Measurements from ENCODE around the gene CDC42. TPM values are rescaled to one million over a fixed set of nuclear protein-coding genes. Genes with fewer than 3 reads are reported as not detected.

The CDC42 gene
- total RNA-seq, 1 experiment from 2014 or later = 217 TPM

- H3K4me3 ChIP-seq (replicated peaks in 1 of 2; ENCODE audit: low read depth in 1 of 2, low read length in 2 of 2) = no peak overlapping the region
- H3K9ac ChIP-seq (ENCODE audit: low read length) = no peak overlapping the region
- H3K4me1 ChIP-seq (ENCODE audit: control insufficient read depth in 1 of 2, insufficient read depth in 2 of 2, low read length in 2 of 2) = peaks cover 15 to 35% of the 10 kb centered on the region in 2 experiments; a peak in 3 of 4 replicates
- no TSS peak for BruUV-seq (replicated peaks)
- ChIA-PET CTCF (no interaction called here), RAD21 (ENCODE audit: low non-redundant PET in 1 of 2, low total read pairs in 2 of 2, uncharacterized antibody in 2 of 2, unreplicated experiment in 2 of 2) (no interaction called here), POLR2A (no interaction called here)
- H4K20me1 ChIP-seq (ENCODE audit: insufficient read depth) = no peaks in the 10 kb centered on the region
- no peaks in the 10 kb centered on the region for H3K9me2 ChIP-seq (ENCODE audit: insufficient read depth)
- H3K79me2 ChIP-seq (ENCODE audit: insufficient read depth, low read length) = no peaks in the 10 kb centered on the region
- H2AFZ ChIP-seq (ENCODE audit: low read depth, low read length, poor library complexity, severe bottlenecking) = no peak overlapping the region
- H3K4me2 ChIP-seq (ENCODE audit: low read length) = no peak overlapping the region
- H3K36me3 ChIP-seq (ENCODE audit: control insufficient read depth in 1 of 2, insufficient read depth in 2 of 2, low read length in 2 of 2) = no peaks in the 10 kb centered on the region
- intact Hi-C loops (cut with micrococcal nuclease) = no loop called here
- no peak for ATAC-seq
- no peak for DNase-seq (ENCODE audit: low read depth, low spot score)
- TF ChIP-seq YY1 (IDR thresholded peaks at IDR 0.05; ENCODE audit: extremely low read depth, insufficient replicate concordance, low read depth, low read length) (no peak), ZNF274 (IDR thresholded peaks at IDR 0.05; ENCODE audit: low read depth, low read length) (no peak), SIN3A (IDR thresholded peaks at IDR 0.05; ENCODE audit: low read depth) (no peak), JUND (IDR thresholded peaks at IDR 0.05) (no peak), ZBTB33 (IDR thresholded peaks at IDR 0.05; ENCODE audit: extremely low read depth, insufficient replicate concordance, low read length) (no peak), EGR1 (IDR thresholded peaks at IDR 0.05; ENCODE audit: low read depth) (no peak), MAX (IDR thresholded peaks at IDR 0.05) (no peak), ZFX (IDR thresholded peaks at IDR 0.05) (no peak), TCF7L2 (IDR thresholded peaks at IDR 0.05; ENCODE audit: borderline replicate concordance, extremely low read depth, insufficient read depth, insufficient read length) (no peak), FOSL1 (IDR thresholded peaks at IDR 0.05; ENCODE audit: low read depth) (no peak), ATF3 (IDR thresholded peaks at IDR 0.05) (no peak), CEBPB (IDR thresholded peaks at IDR 0.05; ENCODE audit: low read depth) (no peak), REST (IDR thresholded peaks at IDR 0.05; ENCODE audit: low read depth) (no peak), POLR2AphosphoS5 (IDR thresholded peaks at IDR 0.05; ENCODE audit: low read depth, low read length) (no peak), CBX3 (IDR thresholded peaks at IDR 0.05; ENCODE audit: low read depth) (no peak)
- H3K9me3 ChIP-seq (ENCODE audit: control insufficient read depth in 1 of 2, insufficient read depth in 1 of 2, low read depth in 1 of 2, low read length in 2 of 2) = no peaks in the 10 kb centered on the region
- H3K27ac ChIP-seq (ENCODE audit: low read depth, low read length) = no peak overlapping the region
- no peaks in the 10 kb centered on the region for H3K27me3 ChIP-seq (ENCODE audit: insufficient read depth, low read length)
These were observed 11.0 kb upstream of the CDC42 start for GRCh38 chr1:22041505-22041904.
